ENCODE results near the gene PLCH1. TPM values are rescaled to one million over a fixed set of nuclear protein-coding genes. Genes with fewer than 3 reads are reported as not detected.

The PLCH1 gene
- total RNA-seq, 5 donors from 2014 or later (not counting 1 experiment from before 2014, with no cell fraction given): 0.06 to 0.12 (median 0.09) TPM; not detected in 1

DNA sequence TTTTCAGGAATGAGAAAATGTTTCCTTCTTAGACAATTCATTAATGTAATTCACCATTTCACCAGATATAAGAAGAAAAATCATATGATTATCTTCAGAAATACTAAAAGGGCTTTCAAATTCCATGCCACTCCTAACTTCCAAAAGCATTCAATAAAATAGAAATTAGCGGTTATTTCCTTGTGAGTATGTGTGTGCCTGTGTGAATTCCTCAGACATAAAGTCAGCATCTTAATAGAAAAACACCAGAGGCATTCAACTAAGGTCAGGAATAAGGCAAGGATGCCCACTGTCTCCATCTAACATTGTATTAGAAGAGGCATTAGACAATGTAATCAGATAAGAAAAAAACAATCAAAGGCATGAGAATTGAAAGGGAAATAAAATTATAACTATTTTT is 88.4 kb downstream of the PLCH1 start:
- Mint-ChIP-seq H3K4me3 (no peak overlapping the region), H3K36me3 (no peaks in the 10 kb centered on the region), H3K27ac (no peak overlapping the region), H3K9me3 (no peaks in the 10 kb centered on the region), H3K4me1 (no peaks in the 10 kb centered on the region), H3K27me3 (no peaks in the 10 kb centered on the region)
- Histone ChIP-seq H3K36me3 (ENCODE audit: control insufficient read depth in 2 of 2, extremely low read depth in 1 of 2, insufficient read depth in 1 of 2, low read length in 1 of 2) (no peaks in the 10 kb centered on the region), H3K27ac (ENCODE audit: low read length) (no peak overlapping the region), H3K9me3 (no peaks in the 10 kb centered on the region), H3K4me3 (ENCODE audit: control insufficient read depth in 1 of 2, extremely low read depth in 1 of 2, low read length in 1 of 2) (no peak overlapping the region), H3K4me1 (ENCODE audit: control insufficient read depth in 1 of 2, extremely low read depth in 1 of 2, insufficient read depth in 2 of 2, low read length in 2 of 2) (no peaks in the 10 kb centered on the region), H3K27me3 (replicated peaks in 1 of 2; ENCODE audit: control insufficient read depth in 2 of 2, extremely low read depth in 1 of 2, insufficient read depth in 2 of 2, low read length in 1 of 2) (peaks cover 0 to 5% of the 10 kb centered on the region in 2 experiments)
- CTCF ChIA-PET: interaction anchor here in 1 of 2 donors (1.0 kb wide), 1 partner anchor 10 kb away, joined by 3 read pairs; no protein-coding TSS in a partner anchor
- ATAC-seq (replicated peaks in 1 of 4): no peak
- no peak for DNase-seq
- POLR2A ChIA-PET: no interaction called here
- WGBS (ENCODE audit: insufficient coverage): no CpG with 5 or more reads among the region's 1 CpG

DNA sequence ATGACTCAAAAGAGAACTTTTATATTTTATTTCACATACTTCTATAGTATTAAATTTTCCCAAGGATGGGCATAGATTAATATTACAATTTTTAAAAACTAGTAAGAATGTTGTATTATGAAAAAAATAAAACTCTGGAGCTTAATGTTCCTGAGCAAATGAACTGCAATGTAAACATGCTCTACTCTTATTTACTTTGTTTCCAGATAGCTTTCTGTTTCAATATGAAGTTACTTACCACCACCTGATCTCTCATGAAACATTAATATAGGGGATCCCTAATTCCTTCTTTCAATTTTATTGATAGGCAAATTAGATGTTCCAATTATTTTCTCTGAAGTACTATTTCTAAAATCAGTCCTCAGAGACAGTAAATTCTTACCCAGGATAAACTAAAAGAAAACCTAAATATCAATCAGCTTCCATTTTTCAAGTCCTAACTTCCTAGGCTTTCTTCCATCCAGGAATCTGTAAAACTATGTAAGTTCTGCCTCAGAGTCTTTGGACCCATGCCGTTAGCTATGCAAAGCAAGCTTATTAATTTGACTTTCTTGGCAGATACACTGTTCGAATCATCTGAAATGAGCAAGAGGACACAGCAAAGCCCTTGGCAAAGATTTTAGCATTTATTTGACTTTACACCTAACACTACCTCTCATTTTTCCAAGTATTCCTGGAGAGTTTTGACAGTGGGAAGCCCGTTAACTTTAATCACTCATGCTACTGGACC is 93.2 kb downstream of the PLCH1 start:
- no peaks in the 10 kb centered on the region for H3K9me3 Mint-ChIP-seq
- Histone ChIP-seq H3K4me3 (ENCODE audit: control insufficient read depth in 1 of 2, extremely low read depth in 1 of 2, low read length in 1 of 2) (no peak overlapping the region), H3K27ac (ENCODE audit: low read length) (no peak overlapping the region), H3K36me3 (ENCODE audit: control insufficient read depth in 2 of 2, extremely low read depth in 1 of 2, insufficient read depth in 1 of 2, low read length in 1 of 2) (no peaks in the 10 kb centered on the region), H3K4me1 (ENCODE audit: control insufficient read depth in 1 of 2, extremely low read depth in 1 of 2, insufficient read depth in 2 of 2, low read length in 2 of 2) (peaks cover 0 to 6% of the 10 kb centered on the region in 2 experiments), H3K9me3 (no peaks in the 10 kb centered on the region), H3K27me3 (replicated peaks in 1 of 2; ENCODE audit: control insufficient read depth in 2 of 2, extremely low read depth in 1 of 2, insufficient read depth in 2 of 2, low read length in 1 of 2) (no peaks in the 10 kb centered on the region)
- no peaks in the 10 kb centered on the region for H3K4me1 Mint-ChIP-seq
- ATAC-seq (replicated peaks in 1 of 4) (no peak), DNase-seq (no peak)
- WGBS (ENCODE audit: insufficient coverage): 88% methylated on average over 2 of the region's 3 CpGs
- no peaks in the 10 kb centered on the region for H3K27me3 Mint-ChIP-seq
- ChIA-PET CTCF (no interaction called here), POLR2A (no interaction called here)
- H3K27ac Mint-ChIP-seq: no peak overlapping the region
- H3K36me3 Mint-ChIP-seq: no peaks in the 10 kb centered on the region
- no peak overlapping the region for H3K4me3 Mint-ChIP-seq

DNA sequence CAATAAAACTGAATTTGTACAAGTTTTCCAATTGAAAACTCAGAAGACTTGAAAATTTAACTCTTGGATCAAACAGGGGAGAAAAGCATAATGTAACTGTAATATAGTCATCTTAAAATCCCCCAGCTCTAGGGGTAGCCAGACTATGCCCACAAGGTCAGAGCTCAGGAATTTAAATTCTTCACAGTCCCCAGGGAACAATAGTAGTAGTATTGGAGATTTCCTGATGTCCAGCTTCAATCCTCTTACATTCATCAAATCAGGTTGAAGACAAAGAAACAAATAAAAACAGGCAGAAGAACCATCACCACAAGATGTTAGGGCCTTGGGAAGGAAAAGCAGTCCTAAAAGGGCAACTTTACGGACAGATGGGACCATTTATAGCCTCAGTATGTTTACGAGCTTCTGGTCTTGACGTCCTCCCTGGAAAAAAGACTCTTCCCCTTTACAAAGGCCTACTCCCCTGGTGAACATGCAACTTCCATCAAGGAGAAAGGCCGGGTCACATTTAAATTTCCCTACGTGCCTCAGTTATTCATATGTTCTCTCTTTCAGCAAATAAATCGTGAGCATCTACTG is 96.8 kb downstream of the PLCH1 start:
- H3K9me3 ChIP-seq: no peaks in the 10 kb centered on the region
- Mint-ChIP-seq H3K27ac (no peak overlapping the region), H3K4me3 (no peak overlapping the region), H3K27me3 (peaks cover 0 to 2% of the 10 kb centered on the region in 2 donors), H3K9me3 (no peaks in the 10 kb centered on the region), H3K4me1 (no peaks in the 10 kb centered on the region), H3K36me3 (no peaks in the 10 kb centered on the region)
- H3K36me3 ChIP-seq (ENCODE audit: control insufficient read depth in 2 of 2, extremely low read depth in 1 of 2, insufficient read depth in 1 of 2, low read length in 1 of 2): no peaks in the 10 kb centered on the region
- no peak overlapping the region for H3K4me3 ChIP-seq (ENCODE audit: control insufficient read depth in 1 of 2, extremely low read depth in 1 of 2, low read length in 1 of 2)
- H3K4me1 ChIP-seq (ENCODE audit: control insufficient read depth in 1 of 2, extremely low read depth in 1 of 2, insufficient read depth in 2 of 2, low read length in 2 of 2): peaks cover 0 to 8% of the 10 kb centered on the region in 2 experiments
- DNase-seq (no peak), ATAC-seq (replicated peaks in 1 of 4) (no peak)
- H3K27ac ChIP-seq (ENCODE audit: low read length): no peak overlapping the region
- H3K27me3 ChIP-seq (replicated peaks in 1 of 2; ENCODE audit: control insufficient read depth in 2 of 2, extremely low read depth in 1 of 2, insufficient read depth in 2 of 2, low read length in 1 of 2): no peaks in the 10 kb centered on the region
- ChIA-PET CTCF (no interaction called here), POLR2A (no interaction called here)
- 87% methylated on average over 3 of the region's 6 CpGs for WGBS (ENCODE audit: insufficient coverage)

DNA sequence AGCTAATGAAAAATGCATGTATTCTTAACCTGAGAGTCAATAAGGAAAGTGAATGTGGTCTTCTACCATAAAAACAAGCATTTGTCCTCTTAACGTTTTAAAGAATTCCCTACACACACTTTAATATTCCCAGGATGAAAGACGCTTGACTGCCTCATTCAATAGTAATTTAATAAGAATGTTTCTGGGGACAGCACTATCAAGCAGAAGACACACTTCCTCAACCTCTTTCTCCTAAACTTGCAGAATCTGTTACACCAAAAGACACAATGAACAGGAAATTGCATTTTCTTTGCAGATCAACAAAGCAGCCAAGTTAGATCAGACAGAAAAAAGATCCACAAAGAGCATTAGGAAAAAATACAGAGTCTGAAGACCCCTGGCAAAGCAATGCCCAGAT is 97.7 kb downstream of the PLCH1 start:
- ChIA-PET POLR2A (no interaction called here), CTCF (interaction anchor here in 1 of 2 donors (1.0 kb wide), 1 partner anchor 10 kb away, joined by 3 read pairs; no protein-coding TSS in a partner anchor)
- DNase-seq (no peak), ATAC-seq (replicated peaks in 1 of 4) (no peak)
- no CpG with 5 or more reads among the region's 2 CpGs for WGBS (ENCODE audit: insufficient coverage)
- Mint-ChIP-seq H3K4me3 (no peak overlapping the region), H3K27ac (no peak overlapping the region), H3K4me1 (no peaks in the 10 kb centered on the region), H3K9me3 (no peaks in the 10 kb centered on the region), H3K27me3 (peaks cover 0 to 2% of the 10 kb centered on the region in 2 donors), H3K36me3 (no peaks in the 10 kb centered on the region)
- H3K27ac ChIP-seq (ENCODE audit: low read length): no peak overlapping the region
- H3K36me3 ChIP-seq (ENCODE audit: control insufficient read depth in 2 of 2, extremely low read depth in 1 of 2, insufficient read depth in 1 of 2, low read length in 1 of 2): no peaks in the 10 kb centered on the region
- no peaks in the 10 kb centered on the region for H3K9me3 ChIP-seq
- H3K4me1 ChIP-seq (ENCODE audit: control insufficient read depth in 1 of 2, extremely low read depth in 1 of 2, insufficient read depth in 2 of 2, low read length in 2 of 2): peaks cover 0 to 8% of the 10 kb centered on the region in 2 experiments
- H3K27me3 ChIP-seq (replicated peaks in 1 of 2; ENCODE audit: control insufficient read depth in 2 of 2, extremely low read depth in 1 of 2, insufficient read depth in 2 of 2, low read length in 1 of 2): no peaks in the 10 kb centered on the region
- no peak overlapping the region for H3K4me3 ChIP-seq (ENCODE audit: control insufficient read depth in 1 of 2, extremely low read depth in 1 of 2, low read length in 1 of 2)

DNA sequence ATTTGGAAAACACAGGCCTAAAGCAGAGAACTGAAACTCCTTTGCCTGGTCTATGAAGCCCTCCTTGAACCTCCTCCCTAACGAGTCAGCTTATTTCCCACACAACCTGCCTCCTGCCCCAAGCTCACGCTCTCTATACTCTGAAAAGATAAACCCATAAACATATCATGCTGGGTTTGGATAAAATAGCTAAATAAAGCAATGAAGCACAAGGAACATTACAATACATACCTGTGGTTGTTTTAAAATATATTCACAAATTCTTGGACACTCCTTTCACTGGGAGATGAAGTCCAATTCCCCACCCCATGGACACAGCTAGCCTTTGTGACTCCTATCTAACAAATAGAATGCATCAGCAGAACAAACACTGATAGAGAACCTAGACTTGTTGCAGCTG is 98.2 kb downstream of the PLCH1 start:
- ChIA-PET CTCF (interaction anchor here in 1 of 2 donors (1.0 kb wide), 1 partner anchor 10 kb away, joined by 3 read pairs; no protein-coding TSS in a partner anchor), POLR2A (no interaction called here)
- no peak overlapping the region for H3K27ac Mint-ChIP-seq
- H3K27ac ChIP-seq (ENCODE audit: low read length): no peak overlapping the region
- H3K9me3 ChIP-seq: no peaks in the 10 kb centered on the region
- ATAC-seq (replicated peaks in 1 of 4): no peak
- H3K36me3 Mint-ChIP-seq: no peaks in the 10 kb centered on the region
- no peaks in the 10 kb centered on the region for H3K27me3 ChIP-seq (replicated peaks in 1 of 2; ENCODE audit: control insufficient read depth in 2 of 2, extremely low read depth in 1 of 2, insufficient read depth in 2 of 2, low read length in 1 of 2)
- H3K36me3 ChIP-seq (ENCODE audit: control insufficient read depth in 2 of 2, extremely low read depth in 1 of 2, insufficient read depth in 1 of 2, low read length in 1 of 2): no peaks in the 10 kb centered on the region
- no peak overlapping the region for H3K4me3 Mint-ChIP-seq
- H3K4me1 Mint-ChIP-seq: no peaks in the 10 kb centered on the region
- H3K4me3 ChIP-seq (ENCODE audit: control insufficient read depth in 1 of 2, extremely low read depth in 1 of 2, low read length in 1 of 2): no peak overlapping the region
- H3K9me3 Mint-ChIP-seq: no peaks in the 10 kb centered on the region
- peaks cover 0 to 8% of the 10 kb centered on the region in 2 experiments for H3K4me1 ChIP-seq (ENCODE audit: control insufficient read depth in 1 of 2, extremely low read depth in 1 of 2, insufficient read depth in 2 of 2, low read length in 2 of 2)
- WGBS (ENCODE audit: insufficient coverage): no CpG with 5 or more reads among the region's 2 CpGs
- H3K27me3 Mint-ChIP-seq: peaks cover 0 to 2% of the 10 kb centered on the region in 2 donors
- DNase-seq: no peak

DNA sequence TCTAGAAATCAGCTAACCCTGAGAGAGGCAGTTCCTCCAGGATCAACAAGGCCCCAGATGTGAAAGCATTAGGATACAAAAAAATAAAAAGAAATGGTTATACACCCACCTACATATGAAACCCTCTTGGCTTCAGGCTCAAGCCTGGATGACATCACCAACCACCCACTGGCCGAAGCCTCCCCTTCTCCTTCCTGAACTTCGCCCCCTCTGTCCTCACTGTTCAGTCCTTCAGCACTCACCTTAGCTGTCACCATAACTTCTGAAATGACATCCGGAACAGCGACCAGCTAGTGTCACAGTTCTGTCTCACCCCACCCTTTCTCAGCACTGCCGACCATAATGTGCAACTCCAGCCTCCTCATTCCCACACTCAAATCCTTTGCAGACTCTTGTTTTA is 98.7 kb downstream of the PLCH1 start:
- 66% methylated on average over 4 of the region's 5 CpGs for WGBS (ENCODE audit: insufficient coverage)
- CTCF ChIA-PET: interaction anchor here in 1 of 2 donors (1.0 kb wide), 1 partner anchor 11 kb away, joined by 3 read pairs; no protein-coding TSS in a partner anchor

More for the DNA sequence above, 98.7 kb downstream of the PLCH1 start:
- Mint-ChIP-seq H3K36me3 (no peaks in the 10 kb centered on the region), H3K4me1 (no peaks in the 10 kb centered on the region), H3K4me3 (no peak overlapping the region), H3K9me3 (no peaks in the 10 kb centered on the region), H3K27me3 (peaks cover 0 to 2% of the 10 kb centered on the region in 2 donors), H3K27ac (no peak overlapping the region)
- no peak for DNase-seq
- POLR2A ChIA-PET: no interaction called here
- no peak for ATAC-seq (replicated peaks in 1 of 4)
- Histone ChIP-seq H3K36me3 (ENCODE audit: control insufficient read depth in 2 of 2, extremely low read depth in 1 of 2, insufficient read depth in 1 of 2, low read length in 1 of 2) (no peaks in the 10 kb centered on the region), H3K4me1 (ENCODE audit: control insufficient read depth in 1 of 2, extremely low read depth in 1 of 2, insufficient read depth in 2 of 2, low read length in 2 of 2) (peaks cover 0 to 8% of the 10 kb centered on the region in 2 experiments), H3K27me3 (replicated peaks in 1 of 2; ENCODE audit: control insufficient read depth in 2 of 2, extremely low read depth in 1 of 2, insufficient read depth in 2 of 2, low read length in 1 of 2) (no peaks in the 10 kb centered on the region), H3K4me3 (ENCODE audit: control insufficient read depth in 1 of 2, extremely low read depth in 1 of 2, low read length in 1 of 2) (no peak overlapping the region), H3K27ac (ENCODE audit: low read length) (no peak overlapping the region), H3K9me3 (no peaks in the 10 kb centered on the region)
